ENCODE data around the gene FOLR3. TPM values are rescaled to one million over a fixed set of nuclear protein-coding genes. Genes with fewer than 3 reads are reported as not detected.

FOLR3 gene
- total RNA-seq, 2 donors from 2014 or later, result not detected

DNA sequence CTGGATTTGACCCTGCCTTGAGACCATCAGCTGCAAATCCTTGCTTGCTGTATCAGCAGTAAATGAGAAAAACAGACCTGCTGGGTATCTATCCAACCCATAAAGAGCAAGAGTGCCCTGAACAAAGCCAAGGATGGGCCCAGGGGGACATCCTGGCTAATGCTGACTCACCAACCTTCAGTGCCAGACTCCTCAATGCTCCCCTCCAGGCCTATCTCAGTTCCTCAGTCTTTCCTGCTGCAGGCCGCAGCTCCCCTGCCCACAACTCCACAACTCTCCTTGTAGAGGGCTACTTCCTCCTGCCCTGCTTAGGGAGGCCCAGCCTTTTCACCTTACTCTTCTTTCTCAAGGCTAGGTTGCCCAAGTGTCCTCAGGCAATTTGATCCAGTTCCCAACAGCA is 35.1 kb upstream of the FOLR3 start:
- TF ChIP-seq, protein P1, sequence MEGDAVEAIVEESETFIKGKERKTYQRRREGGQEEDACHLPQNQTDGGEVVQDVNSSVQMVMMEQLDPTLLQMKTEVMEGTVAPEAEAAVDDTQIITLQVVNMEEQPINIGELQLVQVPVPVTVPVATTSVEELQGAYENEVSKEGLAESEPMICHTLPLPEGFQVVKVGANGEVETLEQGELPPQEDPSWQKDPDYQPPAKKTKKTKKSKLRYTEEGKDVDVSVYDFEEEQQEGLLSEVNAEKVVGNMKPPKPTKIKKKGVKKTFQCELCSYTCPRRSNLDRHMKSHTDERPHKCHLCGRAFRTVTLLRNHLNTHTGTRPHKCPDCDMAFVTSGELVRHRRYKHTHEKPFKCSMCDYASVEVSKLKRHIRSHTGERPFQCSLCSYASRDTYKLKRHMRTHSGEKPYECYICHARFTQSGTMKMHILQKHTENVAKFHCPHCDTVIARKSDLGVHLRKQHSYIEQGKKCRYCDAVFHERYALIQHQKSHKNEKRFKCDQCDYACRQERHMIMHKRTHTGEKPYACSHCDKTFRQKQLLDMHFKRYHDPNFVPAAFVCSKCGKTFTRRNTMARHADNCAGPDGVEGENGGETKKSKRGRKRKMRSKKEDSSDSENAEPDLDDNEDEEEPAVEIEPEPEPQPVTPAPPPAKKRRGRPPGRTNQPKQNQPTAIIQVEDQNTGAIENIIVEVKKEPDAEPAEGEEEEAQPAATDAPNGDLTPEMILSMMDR (IDR thresholded peaks at IDR 0.05), result no peak
- DNase-seq (ENCODE audit: low spot score) (no peak), ATAC-seq (ENCODE audit: insufficient number of reproducible peaks, low FRiP score, low read depth) (no peak)
- H3K4me1 ChIP-seq (ENCODE audit: control insufficient read depth in 1 of 2, low read depth in 2 of 2), result peaks cover 17 to 34% of the 10 kb centered on the region in 2 donors
- no peaks in the 10 kb centered on the region for H3K27me3 ChIP-seq (replicated peaks; ENCODE audit: insufficient read depth)
- H3K27ac ChIP-seq, result no peak overlapping the region
- no peaks in the 10 kb centered on the region for H3K9me3 ChIP-seq
- peaks cover 24% of the 10 kb centered on the region for H3K36me3 ChIP-seq
- H3K4me3 ChIP-seq, result no peak overlapping the region

DNA sequence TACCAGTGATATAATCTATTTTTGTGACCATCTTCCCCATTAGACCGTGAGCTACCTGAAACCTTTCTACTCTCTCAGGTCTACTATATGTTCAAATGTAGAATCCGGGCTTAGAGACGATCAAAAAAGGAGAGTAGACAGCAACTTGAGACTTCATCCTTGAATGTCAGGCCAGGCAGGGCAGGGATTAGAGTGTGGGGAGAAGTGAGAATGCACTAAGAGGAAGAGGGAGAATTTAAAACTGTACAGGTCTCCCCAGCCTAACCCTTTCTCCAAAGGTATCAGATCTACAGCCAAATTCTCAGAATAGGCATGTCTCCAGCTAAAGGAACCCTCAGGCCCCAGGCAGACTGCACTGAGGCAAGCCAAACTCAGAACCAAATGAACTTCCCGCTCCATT is 33.4 kb upstream of the FOLR3 start:
- peak overlapping the region; percentile 91 to 92 for H3K27ac ChIP-seq
- DNase-seq (ENCODE audit: low spot score), result no peak
- peaks cover 19% of the 10 kb centered on the region for H3K36me3 ChIP-seq
- no peaks in the 10 kb centered on the region for H3K27me3 ChIP-seq (replicated peaks; ENCODE audit: insufficient read depth)
- no peaks in the 10 kb centered on the region for H3K9me3 ChIP-seq
- no peak for ATAC-seq (ENCODE audit: insufficient number of reproducible peaks, low FRiP score, low read depth)
- H3K4me3 ChIP-seq, result peak overlapping the region; percentile 90
- TF ChIP-seq, protein P1 (IDR thresholded peaks at IDR 0.05), result no peak
- peaks cover 17 to 34% of the 10 kb centered on the region in 2 donors for H3K4me1 ChIP-seq (ENCODE audit: control insufficient read depth in 1 of 2, low read depth in 2 of 2)

- Histone ChIP-seq H3K27ac (peak overlapping the region; percentile 91 to 92), H3K27me3 (replicated peaks; ENCODE audit: insufficient read depth) (no peaks in the 10 kb centered on the region), H3K4me1 (ENCODE audit: control insufficient read depth in 1 of 2, low read depth in 2 of 2) (peaks cover 17 to 34% of the 10 kb centered on the region in 2 donors), H3K36me3 (peaks cover 15% of the 10 kb centered on the region), H3K4me3 (peak overlapping the region; percentile 90), H3K9me3 (no peaks in the 10 kb centered on the region)
- DNase-seq (ENCODE audit: low spot score), result no peak
- ATAC-seq (ENCODE audit: insufficient number of reproducible peaks, low FRiP score, low read depth), result no peak
- TF ChIP-seq, protein P1 (IDR thresholded peaks at IDR 0.05), result no peak
Measured at GRCh38 chr11:72102631-72102945, 32.9 kb upstream of the FOLR3 start.

- ATAC-seq (ENCODE audit: insufficient number of reproducible peaks, low FRiP score, low read depth) (peak; percentile 99), DNase-seq (ENCODE audit: low spot score) (peak; percentile 99)
- Histone ChIP-seq H3K9me3 (no peaks in the 10 kb centered on the region), H3K27me3 (replicated peaks; ENCODE audit: insufficient read depth) (no peaks in the 10 kb centered on the region), H3K4me1 (ENCODE audit: control insufficient read depth in 1 of 2, low read depth in 2 of 2) (peaks cover 17 to 34% of the 10 kb centered on the region in 2 donors), H3K4me3 (peak within 1 kb of the TSS; percentile 90), H3K27ac (peak within 1 kb of the TSS; percentile 91 to 92), H3K36me3 (peaks cover 9% of the 10 kb centered on the region)
- TF ChIP-seq, protein P1 (IDR thresholded peaks at IDR 0.05), result peak; percentile 68
Measured at GRCh38 chr11:72102946-72103753, 32.4 kb upstream of the FOLR3 start, which contains the start of gene LAMTOR1. LAMTOR1 (minus strand) TSS chr11:72103297; CDS start chr11:72103224, 73 bp downstream.

- TF ChIP-seq, protein P1 (IDR thresholded peaks at IDR 0.05), result no peak
- peak overlapping the region; percentile 90 for H3K4me3 ChIP-seq
- H3K9me3 ChIP-seq, result no peaks in the 10 kb centered on the region
- no peaks in the 10 kb centered on the region for H3K27me3 ChIP-seq (replicated peaks; ENCODE audit: insufficient read depth)
- peak overlapping the region; percentile 90 to 92 for H3K27ac ChIP-seq
- DNase-seq (ENCODE audit: low spot score) (no peak), ATAC-seq (ENCODE audit: insufficient number of reproducible peaks, low FRiP score, low read depth) (no peak)
- peaks cover 3% of the 10 kb centered on the region for H3K36me3 ChIP-seq
- peaks cover 17 to 34% of the 10 kb centered on the region in 2 donors for H3K4me1 ChIP-seq (ENCODE audit: control insufficient read depth in 1 of 2, low read depth in 2 of 2)
Measured at GRCh38 chr11:72103754-72104167, 31.8 kb upstream of the FOLR3 start.
